ENCODE results near the gene IPCEF1.

IPCEF1 gene

GRCh38 chr6:154397491-154398195 lies 41.0 kb upstream of the IPCEF1 start:
- DNase-seq (ENCODE audit: low read depth): no peak

DNA sequence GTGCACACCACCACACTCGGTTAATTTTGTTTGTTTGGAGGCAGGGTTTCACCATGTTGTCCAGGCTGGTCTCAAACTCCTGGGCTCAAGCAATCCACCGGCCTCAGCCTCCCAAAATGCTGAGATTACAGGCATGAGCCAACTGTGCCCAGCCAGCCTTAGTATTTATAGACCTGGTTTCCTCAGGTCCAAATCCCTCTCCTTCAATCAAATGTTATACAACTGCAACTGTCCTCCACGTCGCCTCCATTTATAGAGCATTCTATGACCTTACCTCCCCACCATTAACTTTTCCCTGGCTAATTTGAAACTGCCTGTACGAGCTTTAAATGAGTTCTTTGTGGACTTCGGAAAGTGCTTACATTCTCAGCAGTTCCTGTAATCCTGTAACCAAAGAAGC lies 39.3 kb upstream of the IPCEF1 start:
- no peak for TF ChIP-seq CTCF (IDR thresholded peaks at IDR 0.05; ENCODE audit: insufficient read depth, low read depth, low read length, missing control alignments)
- DNase-seq (ENCODE audit: low read depth): no peak
- no peak overlapping the region for H3K4me3 ChIP-seq (ENCODE audit: low read depth, low read length)

More at GRCh38 chr6:154397491-154398195, 41.0 kb upstream of the IPCEF1 start:
- TF ChIP-seq CTCF (IDR thresholded peaks at IDR 0.05; ENCODE audit: insufficient read depth, low read depth, low read length, missing control alignments): no peak
- no peak overlapping the region for H3K4me3 ChIP-seq (ENCODE audit: low read depth, low read length)

- no peak for TF ChIP-seq CTCF (IDR thresholded peaks at IDR 0.05; ENCODE audit: insufficient read depth, low read depth, low read length, missing control alignments)
- no peak overlapping the region for H3K4me3 ChIP-seq (ENCODE audit: low read depth, low read length)
- DNase-seq (ENCODE audit: low read depth): no peak
These were observed 38.7 kb upstream of the IPCEF1 start for GRCh38 chr6:154395316-154395715.

- no peak for DNase-seq (ENCODE audit: low read depth)
- TF ChIP-seq CTCF (IDR thresholded peaks at IDR 0.05; ENCODE audit: insufficient read depth, low read depth, low read length, missing control alignments): no peak
- no peak overlapping the region for H3K4me3 ChIP-seq (ENCODE audit: low read depth, low read length)
These were observed 38.0 kb upstream of the IPCEF1 start for GRCh38 chr6:154394571-154394970.

GRCh38 chr6:154390034-154390433 lies 33.4 kb upstream of the IPCEF1 start:
- no peak overlapping the region for H3K4me3 ChIP-seq (ENCODE audit: low read depth, low read length)
- TF ChIP-seq CTCF (IDR thresholded peaks at IDR 0.05; ENCODE audit: insufficient read depth, low read depth, low read length, missing control alignments): no peak
- no peak for DNase-seq (ENCODE audit: low read depth)

DNA sequence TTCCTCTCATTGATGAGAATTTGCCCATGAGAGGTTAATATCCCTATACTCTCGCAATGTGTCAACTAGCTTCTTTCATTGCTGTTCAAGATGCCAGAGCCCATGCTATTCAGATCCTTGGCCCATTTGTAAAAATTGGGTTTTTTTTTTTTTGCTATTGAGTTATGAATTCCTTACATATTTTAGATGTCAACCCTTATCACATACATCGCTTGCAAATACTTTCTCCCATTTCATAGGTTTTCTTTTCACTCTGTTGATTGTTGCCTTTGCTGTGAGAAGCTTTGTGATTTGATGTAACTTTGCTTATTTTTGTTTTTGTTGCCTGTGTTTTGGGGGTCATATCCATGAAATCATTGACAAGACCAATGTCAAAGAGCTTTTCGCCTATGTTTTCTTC lies 32.2 kb upstream of the IPCEF1 start:
- no peak for DNase-seq (ENCODE audit: low read depth)
- no peak overlapping the region for H3K4me3 ChIP-seq (ENCODE audit: low read depth, low read length)
- no peak for TF ChIP-seq CTCF (IDR thresholded peaks at IDR 0.05; ENCODE audit: insufficient read depth, low read depth, low read length, missing control alignments)

All from GM12865 (cell line).